T-helper 1 cell (primary cell): Measurements from ENCODE around the gene PITPNM3.
"Not testable (repeated sequence)": the region's sequence is repeated elsewhere in the genome, so short reads cannot be mapped to it uniquely, and the experiment has no call there.

Experiments
- DNase-seq, 5 donors: peaks; one replicate each; pipeline ENCODE4 v3.0.0-alpha.2; 2012 to 2020

PITPNM3 gene

GRCh38 chr17:6497496-6498221 lies 58.7 kb downstream of the PITPNM3 start:
- no peak for DNase-seq

- no peak for DNase-seq
These were observed 59.5 kb downstream of the PITPNM3 start for GRCh38 chr17:6496640-6497441.

GRCh38 chr17:6496116-6496481 lies 60.3 kb downstream of the PITPNM3 start:
- no peak for DNase-seq

GRCh38 chr17:6495450-6496115 lies 60.8 kb downstream of the PITPNM3 start:
- DNase-seq: no peak

GRCh38 chr17:6494239-6494941 lies 62.0 kb downstream of the PITPNM3 start:
- DNase-seq: no peak

GRCh38 chr17:6492892-6493674 lies 63.3 kb downstream of the PITPNM3 start:
- DNase-seq: no peak

- DNase-seq: no peak
These were observed 65.2 kb downstream of the PITPNM3 start for GRCh38 chr17:6491071-6491700.

- no peak for DNase-seq
These were observed 67.3 kb downstream of the PITPNM3 start for GRCh38 chr17:6489016-6489550.

- DNase-seq: no peak
These were observed 68.3 kb downstream of the PITPNM3 start for GRCh38 chr17:6488008-6488539.

GRCh38 chr17:6487251-6488007 lies 68.9 kb downstream of the PITPNM3 start:
- no peak for DNase-seq

GRCh38 chr17:6485646-6486412 lies 70.5 kb downstream of the PITPNM3 start:
- DNase-seq: no peak

- no peak for DNase-seq
These were observed 72.8 kb downstream of the PITPNM3 start for GRCh38 chr17:6483507-6483906.

- not testable (repeated sequence) for DNase-seq
These were observed 73.6 kb downstream of the PITPNM3 start for GRCh38 chr17:6482796-6483195.

GRCh38 chr17:6482105-6482455 lies 74.3 kb downstream of the PITPNM3 start:
- DNase-seq: no peak

GRCh38 chr17:6480303-6480675 lies 76.1 kb downstream of the PITPNM3 start:
- DNase-seq: no peak

GRCh38 chr17:6479622-6480302 lies 76.6 kb downstream of the PITPNM3 start:
- no peak for DNase-seq

- DNase-seq: no peak
These were observed 77.9 kb downstream of the PITPNM3 start for GRCh38 chr17:6478486-6478885.

GRCh38 chr17:6477831-6478383 lies 78.4 kb downstream of the PITPNM3 start:
- DNase-seq: no peak

- DNase-seq: no peak
These were observed 79.6 kb downstream of the PITPNM3 start for GRCh38 chr17:6476810-6477179.
